Right hindlimb (tissue), 1 donor: Measurements from ENCODE around the gene OPA1.
A peak's percentile ranks its signal among the peaks of the same experiment; 100 is the strongest.
"Not testable (repeated sequence)": the region's sequence is repeated elsewhere in the genome, so short reads cannot be mapped to it uniquely, and the experiment has no call there.

Experiments
- DNase-seq: peaks from one replicate; pipeline ENCODE4 v3.0.0-alpha.2; 2018

OPA1 gene

DNA sequence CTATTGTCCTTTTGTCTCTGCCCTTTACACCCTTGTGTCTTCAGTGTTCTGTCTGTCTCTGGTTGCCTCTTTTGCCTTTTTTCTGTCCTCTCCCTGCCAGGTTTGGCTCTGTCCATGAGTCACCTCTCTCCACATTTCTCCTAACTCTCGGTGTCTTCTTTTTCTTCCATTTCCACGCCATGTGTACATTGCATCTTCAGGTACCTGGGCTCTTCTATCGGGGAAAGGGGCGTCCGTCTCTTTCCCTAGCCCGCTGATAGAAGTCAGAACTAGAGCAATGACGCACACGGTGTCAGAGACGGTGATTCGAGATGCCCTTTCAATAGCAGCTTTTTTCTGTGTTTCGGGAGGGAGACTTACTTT is 641 bp downstream of the OPA1 start:
- DNase-seq: peak; percentile 24

DNA sequence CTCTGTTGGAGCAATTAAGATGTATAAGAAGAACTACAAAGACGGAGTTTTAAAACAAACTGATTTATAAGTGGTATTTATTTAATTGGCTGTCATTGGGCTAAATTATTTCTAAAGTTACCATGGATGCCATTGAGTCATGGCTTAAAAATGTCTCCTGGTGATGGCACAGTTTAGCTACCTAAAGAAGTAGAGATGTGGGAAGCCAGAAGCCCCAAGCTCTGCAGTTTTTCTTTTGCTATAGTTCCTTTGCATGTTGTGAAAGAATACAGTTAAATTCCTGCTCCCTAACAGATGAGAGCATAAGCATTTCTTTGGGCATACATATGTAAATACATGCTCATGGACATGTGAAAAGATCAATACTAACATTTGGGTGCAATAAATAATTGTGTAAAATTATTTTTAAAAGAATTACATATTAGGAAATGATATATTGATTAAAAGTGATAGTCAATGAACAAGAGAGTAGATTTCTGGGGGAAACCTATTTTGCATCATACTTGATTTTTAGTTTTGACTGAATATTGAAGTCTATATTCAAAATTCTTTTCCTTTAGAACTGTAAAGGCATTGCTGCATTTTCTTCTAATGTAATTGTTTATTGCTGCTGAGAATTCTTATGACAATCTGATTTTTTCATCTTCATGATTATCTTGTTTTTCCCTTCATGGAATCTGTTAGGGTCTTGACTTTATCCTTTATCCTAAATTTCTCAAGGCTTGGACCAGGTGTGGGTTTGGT is 2.1 kb downstream of the OPA1 start:
- no peak for DNase-seq

DNA sequence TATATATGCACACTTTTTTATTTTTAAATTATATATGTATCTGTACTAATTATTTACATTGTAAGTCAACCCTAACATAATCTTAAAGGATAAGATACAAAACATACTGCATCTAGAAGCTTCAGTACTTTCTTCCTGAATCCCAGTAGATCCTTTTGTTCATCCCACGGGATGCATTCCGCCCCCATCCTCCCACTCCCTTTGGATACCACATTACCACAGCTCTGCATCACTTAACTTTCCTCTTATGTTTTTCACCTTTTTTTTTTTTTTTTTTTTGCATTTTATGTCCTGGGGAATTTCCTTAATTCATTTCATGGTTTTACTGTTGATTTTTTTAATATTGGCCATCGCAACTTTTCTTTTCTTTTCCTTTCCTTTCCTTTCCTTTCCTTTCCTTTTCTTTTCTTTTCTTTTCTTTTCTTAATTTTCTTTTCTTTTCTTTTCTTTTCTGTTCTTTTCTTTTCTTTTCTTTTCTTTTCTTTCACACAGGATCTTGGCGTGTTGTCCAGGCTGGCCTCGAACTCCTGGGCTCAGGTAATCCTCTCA is 3.0 kb downstream of the OPA1 start:
- no peak for DNase-seq

DNA sequence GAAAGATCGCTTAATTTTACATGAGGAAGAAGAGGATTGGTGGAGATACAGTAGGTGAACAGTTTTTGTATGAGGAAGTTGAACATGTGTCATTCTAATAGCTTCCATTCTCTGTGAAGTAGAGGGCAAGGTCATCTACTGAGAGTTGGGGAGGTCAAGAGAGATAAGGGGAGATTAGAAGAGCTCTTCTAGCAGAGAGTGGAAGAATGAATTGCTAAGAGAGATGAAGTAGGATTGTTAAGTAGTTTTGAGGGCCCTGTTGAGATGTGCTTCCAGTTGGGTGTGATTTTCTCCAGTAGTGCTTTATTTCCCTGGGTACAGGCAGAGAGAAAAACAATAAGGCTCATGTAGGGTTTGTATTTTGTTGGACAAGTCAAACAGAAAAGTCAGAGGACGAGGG is 5.2 kb downstream of the OPA1 start:
- DNase-seq: no peak

DNA sequence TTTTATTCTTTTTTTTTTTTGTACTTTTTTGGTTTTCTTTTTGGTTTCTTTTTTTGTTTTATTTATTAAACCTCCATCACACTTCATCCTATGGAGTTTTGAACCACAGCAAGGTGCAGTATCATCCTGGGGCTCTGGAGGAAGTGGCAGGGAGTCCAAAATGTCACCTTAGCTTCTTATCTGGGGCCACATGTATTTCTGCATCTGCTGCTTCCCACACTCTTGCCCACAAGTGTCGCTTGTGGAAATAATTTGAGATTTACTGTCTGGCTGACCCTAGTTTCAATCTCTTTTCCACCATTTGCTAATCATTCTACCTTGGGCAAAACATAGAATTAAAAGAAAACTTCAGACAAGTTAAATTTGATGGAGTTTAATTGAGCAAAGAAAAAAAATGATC is 6.4 kb downstream of the OPA1 start:
- DNase-seq: no peak

DNA sequence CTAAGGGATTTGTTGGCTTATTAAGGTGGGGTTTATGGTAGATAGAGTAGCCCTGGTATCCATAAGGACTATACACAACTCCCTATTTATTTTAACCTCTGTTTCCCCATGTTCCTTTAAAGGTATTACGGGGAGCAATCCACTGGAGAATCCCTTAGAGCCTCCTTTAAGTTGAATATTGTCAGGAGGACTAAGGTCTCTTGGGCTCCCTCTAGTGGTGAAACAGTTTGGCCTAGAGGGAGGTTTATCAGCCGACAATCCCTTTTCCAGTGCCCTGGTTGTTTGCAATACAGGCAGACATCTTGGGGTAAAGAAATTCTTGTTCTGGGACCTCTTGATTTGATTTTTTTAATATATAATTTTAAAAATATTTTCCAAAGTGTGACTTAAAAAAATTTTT is 12.9 kb downstream of the OPA1 start:
- DNase-seq: no peak

DNA sequence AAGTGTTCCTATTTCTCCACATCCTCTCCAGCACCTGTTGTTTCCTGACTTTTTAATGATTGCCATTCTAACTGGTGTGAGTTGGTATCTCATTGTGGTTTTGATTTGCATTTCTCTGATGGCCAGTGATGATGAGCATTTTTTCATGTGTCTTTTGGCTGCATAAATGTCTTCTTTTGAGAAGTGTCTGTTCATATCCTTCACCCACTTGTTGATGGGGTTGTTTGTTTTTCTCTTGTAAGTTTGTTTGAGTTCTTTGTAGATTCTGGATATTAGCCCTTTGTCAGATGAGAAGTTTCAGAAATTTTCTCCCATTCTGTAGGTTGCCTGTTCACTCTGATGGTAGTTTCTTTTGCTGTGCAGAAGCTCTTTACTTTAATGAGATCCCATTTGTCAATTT is 13.9 kb downstream of the OPA1 start:
- not testable (repeated sequence) for DNase-seq

DNA sequence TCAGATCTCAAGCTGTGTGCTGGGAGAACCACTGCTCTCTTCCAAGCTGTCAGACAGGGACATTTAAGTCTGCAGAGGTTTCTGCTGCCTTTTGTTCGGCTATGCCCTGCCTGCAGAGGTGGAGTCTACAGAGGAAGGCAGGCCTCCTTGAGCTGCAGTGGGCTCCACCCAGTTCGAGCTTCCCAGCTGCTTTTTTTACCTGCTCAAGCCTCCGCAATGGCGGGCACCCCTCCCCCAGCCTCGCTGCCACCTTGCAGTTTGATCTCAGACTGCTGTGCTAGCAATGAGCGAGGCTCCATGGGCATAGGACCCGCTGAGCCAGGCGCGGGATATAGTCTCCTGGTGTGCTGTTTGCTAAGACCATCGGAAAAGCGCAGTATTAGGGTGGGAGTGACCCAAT is 17.5 kb downstream of the OPA1 start:
- not testable (repeated sequence) for DNase-seq

DNA sequence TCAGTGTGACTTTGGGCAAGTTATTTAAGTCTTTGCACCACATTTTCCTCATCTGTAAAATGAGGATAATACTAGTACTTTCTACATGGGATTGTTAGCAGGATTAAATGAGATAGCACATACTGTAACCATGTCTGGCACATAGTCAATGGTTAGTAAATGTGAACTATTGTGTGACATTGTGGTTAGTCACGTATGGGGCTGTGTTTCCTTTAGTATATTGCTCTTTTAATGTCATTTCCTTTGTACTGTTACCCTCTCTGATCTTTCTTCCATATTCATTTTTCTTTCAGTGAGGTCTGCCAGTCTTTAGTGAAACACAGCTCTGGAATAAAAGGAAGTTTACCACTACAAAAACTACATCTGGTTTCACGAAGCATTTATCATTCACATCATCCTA is 21.4 kb downstream of the OPA1 start:
- no peak for DNase-seq

DNA sequence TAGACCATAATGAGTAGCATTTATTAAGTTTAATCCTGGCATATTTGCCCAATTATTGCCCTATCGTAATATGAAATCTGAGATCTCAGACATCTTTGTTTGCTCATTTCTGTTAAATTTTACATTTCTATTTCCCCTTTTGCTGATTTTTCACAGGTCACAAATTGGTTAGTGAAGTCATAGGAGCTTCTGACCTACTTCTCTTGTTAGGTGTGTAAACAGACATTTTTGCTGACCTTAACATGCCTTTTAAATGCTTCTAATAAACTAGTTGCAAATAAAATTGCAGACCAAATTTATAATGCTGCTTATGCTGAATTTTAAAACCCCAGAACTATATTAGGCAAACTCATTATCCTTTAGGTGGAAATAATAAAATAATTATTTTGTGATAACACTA is 24.6 kb downstream of the OPA1 start:
- DNase-seq: no peak

DNA sequence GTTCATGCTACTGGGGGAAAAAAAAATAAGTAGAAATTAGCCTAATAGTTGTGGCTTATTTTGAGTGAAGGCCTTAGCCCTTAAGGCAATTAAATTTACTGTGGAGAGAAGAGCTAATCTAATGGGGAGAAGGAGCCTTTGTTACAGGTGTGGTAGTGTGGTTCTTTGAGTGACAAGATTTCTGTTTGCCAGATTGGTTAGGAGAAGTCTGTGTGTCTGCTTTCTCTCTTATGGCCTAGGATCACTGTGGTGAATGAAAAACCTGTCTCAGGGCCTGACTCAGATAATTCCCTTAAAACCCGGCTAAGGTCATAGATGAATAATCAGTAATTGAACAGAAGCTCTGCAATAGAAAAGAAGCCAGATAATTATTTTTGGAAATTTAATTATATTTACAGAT is 27.0 kb downstream of the OPA1 start:
- DNase-seq: no peak

DNA sequence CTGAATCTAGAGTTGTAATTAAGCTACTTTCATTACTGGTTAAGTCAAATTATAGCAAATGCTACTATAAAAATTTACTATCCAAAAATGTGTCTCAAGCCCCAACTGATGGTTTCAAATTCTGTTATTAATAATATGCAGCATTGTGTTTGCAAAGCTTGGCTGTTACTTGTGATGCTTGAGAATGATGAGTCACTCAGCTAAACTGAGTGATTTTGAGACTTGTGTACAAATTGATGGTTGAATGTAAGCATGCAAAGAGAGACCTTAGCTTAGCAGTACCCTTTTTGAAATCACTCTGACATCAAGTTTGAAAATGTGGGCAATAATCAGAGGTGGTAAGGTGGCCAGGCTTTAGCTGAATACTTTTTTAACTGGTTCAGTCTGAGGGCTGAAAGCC is 27.6 kb downstream of the OPA1 start:
- no peak for DNase-seq

DNA sequence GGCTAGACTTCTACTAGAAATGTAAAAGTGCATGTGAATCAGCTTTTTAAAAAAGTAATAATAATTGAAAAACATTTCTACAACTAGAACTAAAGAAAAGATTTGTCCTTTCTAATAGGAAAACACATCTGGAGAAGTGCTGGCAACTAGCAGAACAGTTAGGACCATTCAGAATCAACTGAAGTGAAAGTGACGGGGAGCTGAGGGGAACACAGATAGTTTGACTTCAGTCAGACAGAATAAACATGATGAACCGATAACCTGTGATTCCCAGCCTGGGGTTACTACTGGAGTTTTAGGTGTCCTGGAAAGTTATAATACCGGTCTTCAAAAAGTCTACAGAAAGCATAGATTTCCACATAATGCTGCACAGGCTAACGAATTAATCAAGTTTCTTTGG is 28.1 kb downstream of the OPA1 start:
- no peak for DNase-seq

DNA sequence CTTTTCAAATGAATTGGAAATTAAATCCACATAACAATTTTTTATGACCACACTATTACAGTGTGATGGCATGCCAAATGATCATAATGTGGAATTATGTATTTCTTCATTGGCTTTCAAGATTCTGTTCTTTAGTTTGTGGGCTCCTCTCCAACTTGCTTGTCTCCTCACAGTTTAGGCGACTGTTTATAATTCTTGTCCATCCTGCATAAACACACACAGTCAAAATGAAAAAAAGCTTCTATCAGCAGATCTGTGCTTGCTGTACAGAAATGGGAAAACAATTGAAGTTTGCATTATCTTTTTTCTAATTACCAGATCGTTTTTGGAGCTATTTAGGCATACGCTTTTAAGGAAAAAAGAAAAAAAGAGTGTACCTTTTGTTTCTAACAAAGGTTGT is 37.0 kb downstream of the OPA1 start:
- no peak for DNase-seq

DNA sequence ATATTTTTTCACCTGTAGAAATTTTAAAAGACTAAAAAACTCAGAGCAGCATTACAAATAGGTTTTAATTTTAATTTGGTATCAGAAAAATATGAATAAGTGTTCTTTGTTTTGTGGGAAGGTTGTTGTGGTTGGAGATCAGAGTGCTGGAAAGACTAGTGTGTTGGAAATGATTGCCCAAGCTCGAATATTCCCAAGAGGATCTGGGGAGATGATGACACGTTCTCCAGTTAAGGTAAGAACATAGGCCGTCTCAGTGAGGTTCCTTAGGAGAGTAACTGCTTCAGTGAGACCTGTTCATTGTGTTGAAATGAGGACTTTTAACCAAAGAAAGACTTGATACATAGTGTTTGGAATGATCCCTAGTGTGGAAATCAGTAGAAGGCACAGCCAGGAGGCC is 44.8 kb downstream of the OPA1 start:
- no peak for DNase-seq

DNA sequence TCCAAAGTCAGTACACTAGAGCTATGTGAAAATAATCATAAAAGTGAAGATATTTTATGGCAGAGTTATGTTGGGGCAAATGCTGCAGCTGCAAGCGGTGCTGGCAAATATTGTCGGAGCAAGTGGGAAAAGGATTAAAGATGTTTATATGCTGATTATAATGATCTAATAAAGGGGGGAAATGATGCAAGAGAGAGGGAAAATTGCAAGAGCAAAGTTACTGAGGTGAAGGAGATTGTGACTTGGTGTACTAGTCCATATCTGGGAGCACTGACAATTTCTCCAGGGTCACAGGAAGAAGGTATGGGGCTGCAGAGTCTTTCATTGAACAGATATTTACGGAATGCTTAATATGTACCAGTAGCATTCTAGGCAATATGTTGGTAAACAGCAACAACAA is 45.8 kb downstream of the OPA1 start:
- no peak for DNase-seq

DNA sequence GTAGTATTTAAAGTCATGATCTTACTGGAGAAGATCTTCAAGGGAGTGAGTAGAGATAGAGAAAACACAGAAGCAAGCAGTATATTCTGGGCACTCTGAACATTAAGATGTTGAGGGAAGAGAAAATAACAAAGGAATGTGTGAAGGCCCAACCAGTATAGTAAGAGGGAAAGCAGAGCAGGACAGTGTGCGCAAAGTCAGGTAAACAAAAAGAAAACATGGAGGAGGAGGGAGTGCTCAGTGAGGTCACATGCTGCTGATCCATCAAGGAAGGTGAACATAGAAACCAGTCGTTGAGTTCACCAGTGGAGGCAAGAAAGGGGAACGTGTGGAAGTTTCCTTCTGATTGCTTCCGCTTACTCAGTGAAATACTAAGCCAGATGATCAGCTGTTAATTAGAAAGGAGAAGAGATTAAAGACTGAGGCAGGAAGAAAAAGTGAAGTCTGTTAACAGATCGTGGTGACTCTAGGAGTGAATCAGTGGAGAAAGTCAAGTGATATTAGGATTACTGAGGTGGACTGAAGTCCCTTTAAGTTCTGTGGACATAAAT is 47.2 kb downstream of the OPA1 start:
- DNase-seq: no peak

DNA sequence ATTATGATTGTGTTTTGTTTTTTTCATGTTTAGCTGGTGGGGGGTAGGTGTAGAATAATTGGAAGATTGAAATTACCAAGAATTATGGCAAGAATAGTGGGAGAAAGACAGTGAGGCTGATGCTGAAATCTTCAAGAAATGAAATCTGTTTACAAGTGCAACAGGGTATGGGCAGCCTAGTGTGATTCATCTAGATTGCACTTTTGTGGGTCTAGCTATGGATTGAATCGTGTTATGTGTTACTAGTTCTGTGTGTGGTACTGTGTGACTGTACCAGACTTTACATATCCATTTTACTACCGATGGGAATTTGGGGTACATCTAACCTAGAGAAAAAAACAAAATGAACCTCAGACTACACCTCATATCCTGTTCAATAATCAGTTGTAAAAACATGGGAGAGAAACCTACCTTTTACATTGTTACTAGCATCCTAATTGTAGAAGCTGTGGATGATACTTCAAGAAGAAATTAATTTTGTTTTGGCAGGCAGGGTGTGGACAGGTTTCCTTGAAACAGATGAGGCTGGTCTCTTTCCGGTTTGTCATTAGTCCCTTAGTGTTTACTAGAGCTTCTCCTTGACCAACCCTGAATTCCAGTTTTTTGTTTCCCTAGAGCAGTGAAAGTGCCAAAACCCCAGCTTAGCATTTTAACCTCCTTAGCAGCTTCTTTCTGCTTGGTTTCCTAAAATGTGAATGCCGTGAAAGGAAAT is 47.9 kb downstream of the OPA1 start:
- no peak for DNase-seq

DNA sequence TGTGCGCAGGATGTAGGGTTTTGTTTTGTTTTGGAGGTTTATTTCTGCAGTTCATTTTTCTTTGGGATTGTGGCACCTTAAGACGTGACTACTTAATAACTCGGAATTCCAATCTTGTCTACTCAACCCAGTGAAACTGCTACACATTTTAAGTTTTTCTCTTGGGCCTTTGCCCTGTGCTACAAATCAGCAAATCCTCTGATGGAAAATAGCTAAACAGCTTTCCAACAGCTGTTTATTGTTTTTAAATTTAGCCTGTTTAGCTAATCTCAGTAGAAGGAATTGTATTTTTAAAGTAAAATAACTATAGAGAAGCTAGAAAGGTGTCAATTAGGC is 48.4 kb downstream of the OPA1 start:
- no peak for DNase-seq

DNA sequence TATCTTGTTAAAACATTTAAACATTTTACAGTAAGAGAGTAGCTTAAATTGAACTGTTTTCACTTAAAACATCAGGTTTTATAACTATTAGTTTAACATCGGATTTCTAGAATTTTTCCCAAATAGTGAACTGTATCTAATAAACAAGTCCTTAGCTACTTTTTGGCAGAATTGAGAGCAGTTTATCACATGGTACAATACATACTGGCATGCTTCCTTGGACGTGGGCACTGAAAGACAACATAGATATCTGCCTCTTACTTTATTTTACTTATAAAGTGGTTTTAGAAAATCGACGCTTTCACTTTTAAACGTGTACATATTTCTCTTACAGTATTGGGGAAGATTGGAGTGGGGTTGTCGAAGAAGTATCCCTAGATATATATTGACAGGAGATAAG is 52.8 kb downstream of the OPA1 start:
- no peak for DNase-seq

DNA sequence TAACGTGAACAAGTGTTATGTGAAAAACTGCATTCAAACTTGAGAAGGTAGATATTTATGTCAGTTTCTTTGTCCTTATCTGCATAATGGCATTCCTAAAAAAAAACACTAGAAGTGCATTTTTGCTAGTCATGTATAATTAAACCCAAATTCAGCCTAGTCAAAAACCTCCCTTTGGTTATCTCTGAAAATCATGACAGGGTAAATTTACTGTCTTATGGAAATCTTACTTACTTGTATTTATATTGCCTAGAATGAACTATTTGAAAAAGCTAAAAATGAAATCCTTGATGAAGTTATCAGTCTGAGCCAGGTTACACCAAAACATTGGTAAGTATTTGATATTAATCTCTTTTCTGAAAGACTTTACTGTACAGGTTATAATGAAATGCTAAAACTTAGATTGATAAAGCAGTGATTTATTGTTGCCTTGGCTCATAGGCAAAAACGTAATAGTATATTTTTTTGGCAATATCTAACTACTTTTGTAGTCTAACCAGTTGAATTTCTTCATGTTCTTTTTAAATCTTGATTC is 55.6 kb downstream of the OPA1 start:
- DNase-seq: no peak

DNA sequence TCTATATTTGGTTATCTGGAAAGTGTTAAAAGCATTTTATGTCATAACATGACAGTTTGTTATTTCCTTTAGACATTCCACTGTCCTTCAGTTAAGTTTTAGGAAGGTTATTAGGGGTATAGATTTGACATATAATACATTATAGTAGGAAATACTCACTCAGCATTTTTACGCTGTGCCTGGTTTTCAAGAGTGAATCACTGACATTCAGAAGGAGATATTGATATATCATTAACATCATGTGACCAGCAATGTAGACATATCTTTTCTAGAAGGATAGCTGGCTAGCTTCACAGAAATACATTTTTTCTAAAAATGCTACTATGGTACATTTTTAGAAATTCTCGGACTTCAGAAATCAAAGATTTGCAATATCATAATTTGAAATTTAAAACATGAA is 57.6 kb downstream of the OPA1 start:
- DNase-seq: no peak

DNA sequence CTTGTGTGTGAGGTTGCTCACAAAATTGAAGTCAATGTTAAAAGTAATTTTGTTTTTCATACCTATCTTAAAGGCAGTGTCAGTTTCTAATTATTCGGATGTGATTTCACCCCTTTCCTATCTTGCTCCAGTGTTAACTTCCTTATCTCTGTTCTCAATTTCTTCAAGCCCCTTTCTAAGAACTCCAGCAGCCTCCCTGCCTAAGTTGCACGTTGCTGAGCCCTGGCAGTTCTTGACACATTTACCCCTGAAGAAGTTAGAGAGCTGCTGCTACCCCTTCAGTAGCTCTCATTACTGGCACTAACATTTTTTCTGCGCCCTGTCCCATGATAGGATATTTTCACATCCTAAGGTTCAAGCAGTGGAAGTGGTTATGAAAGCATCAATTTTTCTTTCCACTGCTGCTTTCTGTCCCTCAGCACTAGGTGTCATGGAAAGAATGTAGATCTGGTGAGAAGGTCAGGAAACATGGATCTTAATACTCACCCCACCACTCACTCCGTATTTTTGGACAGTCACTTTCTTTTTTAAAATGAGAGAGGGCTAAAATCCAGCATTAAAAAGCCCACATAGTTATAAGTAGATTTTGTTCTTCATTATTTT is 62.9 kb downstream of the OPA1 start:
- no peak for DNase-seq

DNA sequence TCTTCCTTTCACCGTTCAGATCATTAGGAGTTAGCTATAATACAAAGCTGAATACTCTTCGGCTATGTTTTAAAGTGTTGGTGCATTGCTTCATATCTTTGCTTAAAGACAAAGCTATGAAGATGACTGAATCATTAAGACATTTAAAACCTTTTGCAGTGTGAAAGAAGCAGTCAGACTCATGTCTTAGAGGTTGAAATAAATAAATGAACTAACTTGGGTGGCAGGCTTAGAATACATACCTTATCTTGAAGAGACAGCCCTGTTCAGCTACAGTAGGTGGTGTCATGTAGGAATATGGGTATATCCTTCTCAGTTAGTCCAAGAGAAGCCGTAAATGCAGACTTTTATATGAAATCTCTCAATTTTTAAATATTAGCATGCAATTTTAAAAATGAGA is 63.4 kb downstream of the OPA1 start:
- DNase-seq: no peak
